Memory B cell (primary cell): ENCODE results near the gene GRK4.

Experiments used
- ATAC-seq: fragments of 150-1000 bp; cut with Tn5 transposase; 2 replicates; pipeline ENCODE4 v1.10.0; 2021; ENCODE audit warnings: low read depth, mild to moderate bottlenecking, moderate library complexity
- DNase-seq, 2 donors: peaks; one replicate each; pipeline ENCODE4 v3.0.0; 2022; ENCODE audit warnings: low spot score in 2 of 2
- H3K27ac Mint-ChIP-seq: one replicate; pipeline ENCODE4 v1.8.0; 2022; ENCODE audit warnings: mild to moderate bottlenecking, moderate library complexity, mixed read lengths
- H3K27me3 Mint-ChIP-seq: one replicate; pipeline ENCODE4 v1.8.0; 2022; ENCODE audit warnings: mixed read lengths
- H3K36me3 Mint-ChIP-seq: one replicate; pipeline ENCODE4 v1.8.0; 2022; ENCODE audit warnings: mild to moderate bottlenecking, mixed read lengths
- H3K4me1 Mint-ChIP-seq: one replicate; pipeline ENCODE4 v1.8.0; 2022; ENCODE audit warnings: mixed read lengths
- H3K4me3 Mint-ChIP-seq: one replicate; pipeline ENCODE4 v1.8.0; 2022; ENCODE audit warnings: mild to moderate bottlenecking, moderate library complexity, mixed read lengths
- H3K9me3 Mint-ChIP-seq: one replicate; pipeline ENCODE4 v1.8.0; 2022; ENCODE audit warnings: mixed read lengths

The GRK4 gene

GRCh38 chr4:3013839-3014350, 50.5 kb downstream of the GRK4 start:
- no peak for DNase-seq
- Mint-ChIP-seq H3K27me3 (peaks cover 17% of the 10 kb centered on the region), H3K4me1 (no peaks in the 10 kb centered on the region), H3K4me3 (no peak overlapping the region), H3K9me3 (no peaks in the 10 kb centered on the region), H3K27ac (no peak overlapping the region), H3K36me3 (peaks cover 2% of the 10 kb centered on the region)
- ATAC-seq, result no peak

GRCh38 chr4:3016961-3017360, 53.6 kb downstream of the GRK4 start:
- no peak for ATAC-seq

GRCh38 chr4:3017504-3017903, 54.1 kb downstream of the GRK4 start:
- Mint-ChIP-seq H3K4me1 (peaks cover 8% of the 10 kb centered on the region), H3K27ac (no peak overlapping the region), H3K9me3 (no peaks in the 10 kb centered on the region), H3K27me3 (peaks cover 17% of the 10 kb centered on the region), H3K36me3 (peaks cover 2% of the 10 kb centered on the region), H3K4me3 (no peak overlapping the region)
- ATAC-seq (no peak), DNase-seq (no peak)

More at GRCh38 chr4:3016961-3017360, 53.6 kb downstream of the GRK4 start:
- DNase-seq, result no peak
- no peak overlapping the region for H3K4me3 Mint-ChIP-seq
- no peak overlapping the region for H3K27ac Mint-ChIP-seq
- H3K36me3 Mint-ChIP-seq, result peaks cover 2% of the 10 kb centered on the region
- peaks cover 13% of the 10 kb centered on the region for H3K27me3 Mint-ChIP-seq
- no peaks in the 10 kb centered on the region for H3K9me3 Mint-ChIP-seq
- peaks cover 8% of the 10 kb centered on the region for H3K4me1 Mint-ChIP-seq

DNA sequence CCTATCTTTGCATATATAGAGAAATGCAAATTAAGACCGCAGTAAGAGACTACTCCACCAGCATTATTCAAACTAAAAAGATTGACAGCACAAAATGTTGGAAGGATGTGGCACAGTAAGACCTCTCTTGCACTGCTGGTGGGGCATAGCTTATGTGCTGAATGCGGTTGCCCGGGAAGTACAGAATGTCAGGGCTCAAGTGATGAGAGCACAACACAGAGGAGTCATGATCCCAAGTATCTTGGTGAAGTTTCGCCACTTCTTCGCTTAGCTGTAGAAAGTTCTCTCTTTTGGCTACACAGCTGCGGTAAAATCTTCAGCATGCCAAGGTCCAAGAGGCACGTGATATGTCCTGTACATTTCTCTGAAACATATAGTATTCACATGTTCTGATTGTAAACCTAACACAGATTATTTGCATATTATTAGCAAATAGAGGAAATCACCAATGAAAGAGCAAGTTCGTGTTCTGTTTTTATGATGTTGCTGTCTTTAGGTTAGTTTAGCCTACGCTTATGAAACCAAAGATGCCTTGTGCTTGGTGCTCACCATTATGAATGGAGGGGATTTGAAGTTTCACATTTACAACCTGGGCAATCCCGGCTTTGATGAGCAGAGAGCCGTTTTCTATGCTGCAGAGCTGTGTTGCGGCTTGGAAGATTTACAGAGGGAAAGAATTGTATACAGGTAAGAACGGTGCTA, 55.9 kb downstream of the GRK4 start:
- H3K36me3 Mint-ChIP-seq, result peaks cover 7% of the 10 kb centered on the region
- no peak overlapping the region for H3K27ac Mint-ChIP-seq
- peaks cover 8% of the 10 kb centered on the region for H3K4me1 Mint-ChIP-seq
- H3K27me3 Mint-ChIP-seq, result peaks cover 18% of the 10 kb centered on the region
- ATAC-seq (peak; percentile 73), DNase-seq (no peak)
- H3K4me3 Mint-ChIP-seq, result no peak overlapping the region
- peaks cover 9% of the 10 kb centered on the region for H3K9me3 Mint-ChIP-seq

DNA sequence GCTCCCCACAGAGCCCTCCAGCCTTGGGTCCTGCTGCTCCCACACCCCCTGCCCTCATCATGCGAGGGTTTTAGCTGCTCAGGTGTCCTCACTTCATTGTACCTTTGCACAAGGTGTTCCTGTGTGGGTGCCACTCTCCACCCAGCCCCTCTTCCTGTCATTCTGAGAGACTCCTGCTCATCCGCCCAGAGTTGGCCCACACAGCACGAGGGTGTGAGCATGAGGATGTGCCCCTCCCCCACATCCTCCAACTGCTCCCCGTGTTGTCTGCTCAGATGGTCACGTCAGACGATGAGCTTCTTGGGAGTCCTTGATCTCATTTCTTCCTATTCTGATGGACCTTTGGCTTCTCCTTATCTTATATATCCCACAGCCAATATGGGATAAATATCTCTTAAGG, 57.8 kb downstream of the GRK4 start:
- H3K4me3 Mint-ChIP-seq, result no peak overlapping the region
- DNase-seq, result no peak
- ATAC-seq, result no peak
- peaks cover 6% of the 10 kb centered on the region for H3K36me3 Mint-ChIP-seq
- H3K27me3 Mint-ChIP-seq, result peaks cover 18% of the 10 kb centered on the region
- H3K27ac Mint-ChIP-seq, result no peak overlapping the region
- peaks cover 8% of the 10 kb centered on the region for H3K4me1 Mint-ChIP-seq
- peaks cover 9% of the 10 kb centered on the region for H3K9me3 Mint-ChIP-seq

- no peak for ATAC-seq
- Mint-ChIP-seq H3K27me3 (peaks cover 17% of the 10 kb centered on the region), H3K27ac (no peak overlapping the region), H3K4me1 (peaks cover 8% of the 10 kb centered on the region), H3K9me3 (peaks cover 9% of the 10 kb centered on the region), H3K4me3 (no peak overlapping the region), H3K36me3 (peaks cover 6% of the 10 kb centered on the region)
- DNase-seq, result no peak
Observed at GRCh38 chr4:3021627-3022026, 58.3 kb downstream of the GRK4 start.

DNA sequence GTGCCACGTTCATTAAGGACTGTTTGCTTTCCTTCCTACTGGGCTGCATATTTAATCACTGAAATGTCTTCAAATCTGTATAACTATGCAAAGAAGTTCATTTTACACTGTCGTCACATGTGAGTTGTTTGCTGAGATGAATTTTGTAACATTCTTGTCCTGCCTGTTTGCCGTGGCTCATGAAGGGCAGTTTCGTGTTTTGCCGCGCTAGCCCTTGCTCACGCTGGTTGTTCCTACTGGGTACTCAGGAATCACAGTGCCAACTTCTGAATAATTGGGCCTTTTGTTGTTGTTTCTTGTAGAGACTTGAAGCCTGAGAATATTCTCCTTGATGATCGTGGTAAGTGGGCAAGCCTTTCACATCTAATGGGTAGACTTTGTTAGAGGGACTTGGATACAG, 58.7 kb downstream of the GRK4 start:
- ATAC-seq, result no peak
- H3K27ac Mint-ChIP-seq, result no peak overlapping the region
- H3K36me3 Mint-ChIP-seq, result peaks cover 6% of the 10 kb centered on the region
- H3K9me3 Mint-ChIP-seq, result peaks cover 9% of the 10 kb centered on the region
- peaks cover 8% of the 10 kb centered on the region for H3K4me1 Mint-ChIP-seq
- DNase-seq, result no peak
- peaks cover 14% of the 10 kb centered on the region for H3K27me3 Mint-ChIP-seq
- H3K4me3 Mint-ChIP-seq, result no peak overlapping the region

DNA sequence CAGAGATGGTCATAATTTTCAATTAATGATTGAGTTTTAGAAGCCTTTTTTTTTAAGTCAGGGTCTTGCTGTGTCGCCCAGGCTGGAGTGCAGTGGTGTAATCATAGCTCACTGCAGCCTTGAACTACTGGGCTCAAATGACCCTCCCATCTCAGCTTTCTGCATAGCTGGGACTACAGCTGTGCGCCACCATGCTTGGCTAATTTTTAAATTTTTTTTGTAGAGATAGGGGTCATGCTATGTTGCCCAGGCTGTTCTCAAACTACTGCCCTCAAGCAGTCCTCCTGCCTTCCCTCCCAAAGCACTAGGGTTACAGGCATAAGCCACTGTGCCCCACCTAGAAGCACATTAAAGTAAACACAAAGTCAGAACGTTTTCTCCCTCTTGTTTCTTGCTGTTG, 59.3 kb downstream of the GRK4 start:
- Mint-ChIP-seq H3K36me3 (peaks cover 6% of the 10 kb centered on the region), H3K9me3 (peaks cover 9% of the 10 kb centered on the region), H3K27ac (no peak overlapping the region), H3K4me1 (peaks cover 8% of the 10 kb centered on the region), H3K27me3 (peaks cover 14% of the 10 kb centered on the region), H3K4me3 (no peak overlapping the region)
- ATAC-seq (no peak), DNase-seq (no peak)

- Mint-ChIP-seq H3K27ac (no peak overlapping the region), H3K4me3 (no peak overlapping the region), H3K27me3 (peaks cover 17% of the 10 kb centered on the region), H3K36me3 (peaks cover 6% of the 10 kb centered on the region), H3K4me1 (no peaks in the 10 kb centered on the region), H3K9me3 (peaks cover 9% of the 10 kb centered on the region)
- no peak for DNase-seq
- no peak for ATAC-seq
Observed at GRCh38 chr4:3025881-3026280, 62.5 kb downstream of the GRK4 start.

- no peak for DNase-seq
- H3K36me3 Mint-ChIP-seq, result peaks cover 6% of the 10 kb centered on the region
- no peaks in the 10 kb centered on the region for H3K4me1 Mint-ChIP-seq
- ATAC-seq, result no peak
- H3K27ac Mint-ChIP-seq, result no peak overlapping the region
- no peak overlapping the region for H3K4me3 Mint-ChIP-seq
- H3K9me3 Mint-ChIP-seq, result peaks cover 9% of the 10 kb centered on the region
- H3K27me3 Mint-ChIP-seq, result peaks cover 17% of the 10 kb centered on the region
Observed at GRCh38 chr4:3026540-3026939, 63.2 kb downstream of the GRK4 start.

- no peak overlapping the region for H3K4me3 Mint-ChIP-seq
- H3K9me3 Mint-ChIP-seq, result no peaks in the 10 kb centered on the region
- peaks cover 4% of the 10 kb centered on the region for H3K27me3 Mint-ChIP-seq
- DNase-seq (no peak), ATAC-seq (no peak)
- no peaks in the 10 kb centered on the region for H3K4me1 Mint-ChIP-seq
- H3K36me3 Mint-ChIP-seq, result no peaks in the 10 kb centered on the region
- H3K27ac Mint-ChIP-seq, result no peak overlapping the region
Observed at GRCh38 chr4:3029464-3029863, 66.1 kb downstream of the GRK4 start.

GRCh38 chr4:3030566-3031356, 67.4 kb downstream of the GRK4 start:
- H3K36me3 Mint-ChIP-seq, result no peaks in the 10 kb centered on the region
- H3K4me1 Mint-ChIP-seq, result no peaks in the 10 kb centered on the region
- H3K27ac Mint-ChIP-seq, result no peak overlapping the region
- peaks cover 4% of the 10 kb centered on the region for H3K27me3 Mint-ChIP-seq
- H3K9me3 Mint-ChIP-seq, result no peaks in the 10 kb centered on the region
- DNase-seq (no peak), ATAC-seq (no peak)
- no peak overlapping the region for H3K4me3 Mint-ChIP-seq

DNA sequence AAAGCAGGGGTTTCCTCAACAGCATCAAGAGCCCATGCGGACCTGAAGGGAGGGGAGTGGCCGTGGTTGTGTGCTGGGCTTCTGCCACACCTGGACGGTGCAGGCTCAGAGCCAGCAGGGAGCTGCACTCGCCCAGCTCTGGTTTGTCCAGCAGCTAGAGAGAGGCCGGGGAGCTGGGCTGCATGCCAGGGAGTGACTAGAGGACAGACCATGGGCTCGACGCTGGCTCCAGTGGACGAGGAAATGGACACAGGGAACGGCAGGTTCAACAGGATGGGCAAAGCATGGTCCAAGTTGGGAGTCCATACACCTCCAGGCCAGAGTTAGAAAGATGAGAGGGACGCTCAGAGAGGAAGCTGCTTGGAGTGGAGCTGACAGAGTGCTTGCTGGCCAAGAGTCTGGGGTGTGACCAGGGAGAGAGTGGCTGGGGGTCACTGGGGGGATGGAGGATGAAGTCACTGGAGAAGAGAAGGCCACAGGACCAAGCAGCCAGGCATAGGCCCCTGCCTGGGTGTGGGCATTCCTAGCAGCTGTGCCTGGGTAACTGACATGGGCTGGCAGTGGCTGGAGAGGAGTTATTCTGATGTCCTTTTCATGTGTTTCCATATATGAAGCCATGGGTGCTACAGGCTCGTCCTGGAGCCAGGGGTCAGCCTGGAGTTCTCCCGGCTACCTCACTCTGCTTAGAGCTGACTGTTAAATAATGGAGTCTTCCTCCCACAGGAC, 68.1 kb downstream of the GRK4 start:
- Mint-ChIP-seq H3K9me3 (no peaks in the 10 kb centered on the region), H3K36me3 (no peaks in the 10 kb centered on the region), H3K27ac (no peak overlapping the region), H3K4me3 (no peak overlapping the region), H3K4me1 (no peaks in the 10 kb centered on the region), H3K27me3 (peaks cover 4% of the 10 kb centered on the region)
- DNase-seq (no peak), ATAC-seq (no peak)

DNA sequence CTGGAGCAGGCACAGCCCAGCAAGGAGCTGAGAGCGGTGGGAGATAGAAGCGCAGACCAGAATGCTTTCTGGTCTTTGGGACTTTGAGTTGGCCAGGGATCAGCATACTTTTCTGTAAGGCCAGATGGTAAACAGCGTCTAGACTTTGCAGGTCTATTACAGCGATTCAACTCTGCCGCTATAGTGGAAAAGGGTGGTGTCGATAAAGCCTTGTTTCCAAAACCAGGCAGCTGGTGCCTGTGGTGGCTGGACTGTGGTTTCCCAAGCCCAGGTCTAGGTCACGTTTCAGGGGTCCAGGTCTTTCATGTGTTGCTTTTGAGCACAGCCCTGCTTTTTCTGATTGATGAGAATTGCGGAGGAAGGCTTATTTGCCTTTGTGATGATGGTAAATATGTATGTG, 70.9 kb downstream of the GRK4 start:
- H3K27ac Mint-ChIP-seq, result no peak overlapping the region
- ATAC-seq (no peak), DNase-seq (no peak)
- no peaks in the 10 kb centered on the region for H3K9me3 Mint-ChIP-seq
- no peak overlapping the region for H3K4me3 Mint-ChIP-seq
- H3K27me3 Mint-ChIP-seq, result peaks cover 4% of the 10 kb centered on the region
- no peaks in the 10 kb centered on the region for H3K36me3 Mint-ChIP-seq
- peaks cover 12% of the 10 kb centered on the region for H3K4me1 Mint-ChIP-seq
